HG03469 (cell line): ENCODE data around the gene EPB41.

Experiments used
- ATAC-seq: cut with Tn5 transposase; IDR thresholded peaks from one replicate; pipeline ENCODE4 v1.9.1; 2021; ENCODE audit warnings: mild to moderate bottlenecking, moderate library complexity, moderate number of reproducible peaks; ENCODE audit not compliant: unreplicated experiment

EPB41 gene

GRCh38 chr1:28890836-28891235 lies 23.5 kb upstream of the EPB41 start:
- no peak for ATAC-seq

GRCh38 chr1:28891256-28891655 lies 23.1 kb upstream of the EPB41 start:
- ATAC-seq = no peak

GRCh38 chr1:28893403-28894102 lies 20.8 kb upstream of the EPB41 start:
- no peak for ATAC-seq

- no peak for ATAC-seq
These were observed 19.6 kb upstream of the EPB41 start for GRCh38 chr1:28894785-28895184.

DNA sequence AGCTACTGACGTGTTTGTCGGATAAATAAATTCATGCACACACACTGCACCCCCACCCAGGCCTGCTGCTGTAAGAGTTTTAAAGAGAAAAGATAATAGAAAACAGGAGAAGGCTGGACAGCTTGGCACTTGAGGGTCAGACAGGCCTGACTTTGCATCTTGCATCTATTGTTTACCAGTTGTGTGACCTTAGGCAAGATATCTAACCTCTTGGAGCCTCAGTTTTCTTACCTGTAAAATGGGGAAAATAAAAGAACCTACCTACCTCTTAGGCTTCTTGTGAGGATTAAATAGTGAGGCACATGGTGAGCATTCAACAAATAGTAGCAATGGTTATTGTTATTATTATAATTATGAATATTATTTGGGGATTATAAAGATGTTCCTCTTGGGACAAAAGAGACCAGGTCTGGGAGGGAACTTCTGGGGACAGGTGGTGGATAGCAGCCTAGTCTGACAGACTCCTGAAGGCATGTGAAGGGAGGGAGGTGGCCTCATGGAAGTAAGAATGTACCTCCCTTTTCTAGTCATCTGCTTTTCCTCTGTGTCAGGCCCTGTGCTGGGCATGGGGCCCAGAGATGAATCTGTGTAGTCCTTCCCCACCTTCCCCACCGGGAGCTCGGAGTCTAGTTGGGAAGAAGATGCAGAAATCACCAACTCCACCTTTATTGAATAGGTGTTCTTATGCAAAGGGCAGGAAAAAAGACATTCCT lies 18.3 kb upstream of the EPB41 start:
- ATAC-seq = no peak

DNA sequence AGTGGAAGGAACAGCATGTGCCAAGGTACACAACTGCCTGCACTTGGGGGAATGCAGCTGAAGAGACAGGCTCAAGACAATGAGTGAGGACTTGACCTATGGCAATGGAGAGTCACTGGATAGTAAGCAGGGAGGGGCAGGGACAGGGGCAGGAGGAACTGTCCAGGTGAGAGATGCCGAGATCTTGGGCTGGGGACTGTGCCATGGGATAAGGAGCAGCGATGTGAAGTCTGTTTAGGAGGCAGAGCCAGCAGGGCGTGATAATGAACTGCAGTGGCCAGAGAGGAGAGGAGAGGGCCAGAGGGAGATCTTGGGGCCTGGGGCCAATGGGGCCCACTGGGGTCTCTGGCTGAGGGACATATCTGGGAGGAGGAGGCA lies 17.8 kb upstream of the EPB41 start:
- no peak for ATAC-seq

DNA sequence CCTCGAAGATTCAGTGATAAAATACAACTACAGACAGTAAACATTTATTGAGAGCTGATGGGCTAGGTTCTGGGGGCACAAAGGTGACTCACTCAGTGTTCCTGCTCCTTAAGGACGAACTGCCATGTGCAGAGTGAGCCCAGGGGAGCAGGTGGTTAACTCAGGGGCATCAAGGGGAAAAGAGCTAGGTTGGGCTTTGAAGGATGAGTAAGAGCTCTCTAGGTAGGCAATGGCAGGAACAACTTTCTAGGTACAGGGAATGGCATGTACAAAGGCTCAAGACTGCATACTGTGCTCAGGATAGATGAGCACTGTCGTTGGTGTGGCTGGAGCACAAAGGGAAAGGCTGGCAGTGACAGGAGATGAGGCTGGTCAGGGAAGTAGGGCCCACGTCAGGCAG lies 16.6 kb upstream of the EPB41 start:
- no peak for ATAC-seq

DNA sequence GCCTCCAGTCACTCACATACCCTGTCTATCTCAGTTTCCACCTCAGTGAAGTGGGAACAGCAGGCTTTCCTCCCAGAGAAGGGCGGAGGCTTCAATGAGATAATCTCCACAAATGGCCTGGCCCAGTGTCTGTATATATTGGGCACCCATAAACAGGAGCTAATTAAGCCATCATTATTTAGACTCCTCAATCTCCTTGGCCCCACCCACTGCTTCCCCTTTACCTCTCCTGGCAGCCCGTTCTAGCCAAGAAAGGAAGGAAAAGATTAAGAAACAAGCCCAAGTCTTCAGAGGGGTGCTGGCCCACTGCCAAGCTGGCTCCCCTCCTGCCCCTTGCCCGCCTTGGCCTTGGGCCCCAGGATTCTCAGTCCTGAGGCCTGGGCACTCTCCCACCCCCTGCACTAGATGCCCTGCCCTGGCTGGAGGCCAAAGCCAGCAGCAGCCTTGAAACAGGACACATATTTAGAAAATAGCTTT lies 15.9 kb upstream of the EPB41 start:
- no peak for ATAC-seq

GRCh38 chr1:28899267-28899666 lies 15.1 kb upstream of the EPB41 start:
- ATAC-seq = no peak

DNA sequence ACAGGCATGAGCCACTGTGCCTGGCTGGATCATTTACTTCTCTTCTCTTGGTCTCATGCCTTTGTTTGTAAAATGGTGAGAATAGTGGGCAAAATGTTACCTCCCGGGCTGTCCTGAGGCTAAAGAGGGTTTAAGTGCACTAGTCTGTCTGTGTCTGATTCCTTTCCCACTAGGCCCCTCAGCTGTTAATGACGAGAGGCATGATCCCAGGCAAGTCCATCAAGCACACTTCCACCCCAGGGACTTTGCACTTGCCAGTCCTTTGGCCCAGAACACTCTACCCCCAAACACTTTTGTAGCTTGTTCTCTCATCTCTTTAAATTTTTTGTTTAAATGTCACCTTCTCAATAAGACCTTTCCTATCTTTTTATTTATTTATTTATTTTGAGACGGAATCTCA lies 13.8 kb upstream of the EPB41 start:
- ATAC-seq = no peak

GRCh38 chr1:28902738-28903137 lies 11.6 kb upstream of the EPB41 start:
- ATAC-seq = no peak

DNA sequence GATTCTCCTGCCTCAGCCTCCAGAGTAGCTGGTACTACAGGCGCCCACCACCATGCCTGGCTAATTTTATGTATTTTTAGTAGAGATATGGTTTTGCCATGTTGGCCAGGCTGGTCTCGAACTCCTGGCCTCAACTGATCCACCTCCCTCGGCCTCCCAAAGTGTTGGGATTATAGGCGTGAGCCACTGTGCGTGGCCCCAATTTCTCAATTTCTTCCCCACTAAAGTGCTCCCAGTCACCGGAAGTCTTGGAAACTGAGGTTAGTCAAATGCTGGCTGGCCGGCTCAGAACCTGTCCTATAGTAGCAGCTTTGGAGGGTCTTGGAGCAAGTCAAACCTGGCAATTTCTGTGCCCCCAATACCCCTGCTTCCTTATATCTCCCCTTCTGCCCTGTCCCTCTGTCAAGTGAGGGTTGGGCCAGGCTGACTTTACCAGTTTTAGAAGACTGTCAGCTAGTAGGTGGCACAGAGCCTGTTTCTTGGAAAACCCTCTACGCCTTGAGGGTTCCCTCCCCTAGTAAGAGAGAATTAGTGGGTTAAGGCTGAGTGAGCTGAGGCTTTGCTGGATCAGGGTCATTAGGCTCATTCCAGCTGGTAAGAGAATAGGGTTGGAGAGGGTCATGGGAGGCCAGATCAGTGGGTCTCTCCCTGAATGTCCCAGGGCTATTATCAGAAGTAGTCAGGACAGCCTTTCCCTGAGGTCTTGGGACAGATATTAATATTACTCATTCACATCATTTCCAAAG lies 8.3 kb upstream of the EPB41 start:
- ATAC-seq = no peak

- no peak for ATAC-seq
These were observed 5.2 kb upstream of the EPB41 start for GRCh38 chr1:28909198-28909597.

DNA sequence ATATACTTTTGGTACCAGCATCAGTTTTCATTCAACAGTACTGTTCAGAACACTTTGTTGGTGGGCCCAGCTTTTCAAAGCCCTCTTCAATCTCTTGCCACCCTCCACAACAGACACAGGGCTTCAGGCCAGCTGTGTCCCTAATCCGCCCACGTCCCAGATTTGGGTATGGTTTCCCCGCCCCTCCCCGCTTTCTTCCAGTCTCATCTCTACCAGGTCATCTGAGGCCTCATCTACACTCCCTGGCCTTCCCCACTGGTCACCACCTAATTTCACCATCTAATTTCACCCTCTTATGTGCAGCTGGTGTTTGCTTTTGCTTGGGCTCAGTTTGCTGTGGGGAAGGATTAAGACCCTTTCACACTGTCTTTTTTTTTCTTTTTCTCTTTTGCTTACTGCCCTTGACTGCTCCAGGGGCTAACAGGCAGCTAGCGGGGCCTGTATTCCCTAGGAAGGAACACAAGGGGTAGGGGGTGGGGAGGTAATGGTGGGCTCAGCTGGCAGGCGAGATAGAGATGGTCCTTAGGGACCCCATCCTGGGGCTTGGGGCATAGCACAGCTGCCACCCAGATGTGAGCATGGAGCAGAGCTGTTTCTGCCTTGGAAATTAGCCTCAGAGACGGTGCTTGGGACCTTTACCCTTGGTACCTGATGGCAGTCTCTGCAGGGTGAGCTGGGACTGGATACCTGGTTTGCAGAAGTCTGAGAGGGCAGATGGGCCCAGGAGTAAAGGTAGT lies 3.8 kb upstream of the EPB41 start:
- ATAC-seq = no peak

- ATAC-seq = no peak
These were observed 562 bp upstream of the EPB41 start for GRCh38 chr1:28913786-28914227.

DNA sequence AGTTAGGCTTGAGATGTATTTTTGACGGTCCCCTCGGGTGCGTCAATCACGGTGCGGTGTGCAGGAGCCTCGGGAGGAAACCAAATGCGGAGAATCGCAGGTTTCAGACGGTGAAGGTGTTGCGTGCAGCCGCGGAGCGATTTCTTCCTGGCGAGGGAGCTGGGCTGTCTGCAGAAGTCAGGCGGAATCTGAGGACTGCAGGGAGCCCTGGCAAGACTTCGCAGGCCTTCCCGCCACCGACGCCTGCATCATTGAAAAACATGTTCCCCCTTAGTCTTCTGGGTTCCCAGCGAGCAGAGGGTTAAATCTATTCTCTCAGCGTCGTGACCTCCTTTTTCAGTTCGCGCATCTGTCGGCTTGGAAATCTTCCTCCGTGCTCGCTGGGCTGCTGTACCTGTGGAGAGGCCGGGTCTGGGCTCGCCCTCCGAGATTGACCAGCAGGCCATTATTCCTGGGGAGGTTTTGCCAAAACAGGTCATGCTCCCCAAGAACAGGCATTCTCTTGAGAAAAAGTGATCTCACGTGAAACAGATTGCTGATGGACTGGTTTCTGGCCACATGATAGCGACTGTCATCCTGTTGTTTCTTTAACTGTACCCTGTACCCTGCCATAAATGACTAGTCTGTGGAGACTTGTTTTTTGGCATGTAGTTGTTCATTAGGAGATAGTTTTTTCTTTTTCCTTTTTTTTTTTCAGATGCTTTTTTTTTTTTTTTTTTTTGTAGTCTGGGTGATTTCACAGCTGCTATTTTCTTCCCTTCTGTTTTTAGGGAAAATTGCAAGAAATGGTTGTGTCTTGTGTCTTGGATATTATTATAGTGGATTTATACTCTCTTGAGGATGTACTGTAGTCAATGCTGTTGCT lies 894 bp downstream of the EPB41 start:
- ATAC-seq = no peak

GRCh38 chr1:28917757-28918118 lies 3.4 kb downstream of the EPB41 start:
- no peak for ATAC-seq

DNA sequence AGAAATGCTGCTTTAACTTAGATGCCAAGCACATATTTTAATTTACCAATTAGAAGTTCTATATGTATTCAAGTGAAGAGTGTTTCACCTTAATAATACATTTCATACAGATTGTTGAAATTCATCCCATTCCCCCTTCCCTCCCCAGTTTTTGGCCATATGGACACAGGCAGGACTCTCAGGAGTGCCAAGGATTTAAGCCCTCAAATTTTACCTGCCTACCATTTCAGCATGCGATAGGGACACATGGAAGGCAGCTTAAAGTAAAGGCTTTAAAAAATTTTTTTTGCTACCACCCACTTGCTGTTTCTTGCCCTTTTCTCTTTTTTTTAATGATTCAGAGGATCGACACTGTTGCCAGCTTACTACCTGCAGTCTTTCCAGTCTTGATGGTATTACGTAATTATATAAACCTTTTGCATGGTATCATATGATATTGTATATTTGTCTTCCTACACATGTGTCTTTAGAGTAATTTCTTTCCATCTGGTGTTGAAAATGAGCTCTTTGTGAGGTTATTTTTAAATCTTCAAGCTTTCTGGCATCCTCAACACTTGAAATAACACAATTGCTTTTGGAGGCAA lies 7.0 kb downstream of the EPB41 start:
- ATAC-seq = no peak

DNA sequence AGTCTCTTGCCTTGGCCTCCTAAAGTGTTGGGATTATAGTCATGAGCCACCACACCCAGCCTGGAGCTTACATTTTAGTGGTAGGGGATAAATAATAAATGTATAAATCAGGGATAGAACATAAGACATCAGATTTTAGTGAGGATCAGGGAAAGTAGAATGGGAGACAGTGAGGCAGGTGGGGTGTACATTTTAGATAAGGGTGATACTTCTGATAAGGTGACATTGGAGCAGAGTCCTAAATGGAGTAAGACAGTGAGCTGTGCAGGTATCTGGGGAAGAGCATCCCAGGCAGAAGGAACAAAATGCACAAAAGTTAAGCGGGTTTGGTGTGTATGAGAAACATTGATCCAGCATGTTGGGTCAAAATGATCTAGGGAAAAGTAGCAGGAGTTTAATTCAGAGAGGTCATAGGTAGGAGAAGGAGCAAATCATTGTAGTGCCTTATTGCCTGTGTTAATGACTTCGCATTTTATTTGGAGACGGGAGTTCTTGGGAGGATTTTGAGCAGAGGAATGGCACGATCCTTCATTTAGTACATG lies 11.1 kb downstream of the EPB41 start:
- no peak for ATAC-seq
